H1 (cell line): ENCODE measurements around the gene ANKRD60. TPM values are rescaled to one million over a fixed set of nuclear protein-coding genes. Genes with fewer than 3 reads are reported as not detected.

Experiments used
- BRCA1 ChIP-seq: IDR thresholded peaks from 2 replicates; pipeline ENCODE4 v1.6.1; 2012; ENCODE audit warnings: low read depth, low read length, improper control_type of control experiment
- CBX5 ChIP-seq: fragments of 300-800, 300-1000 bp; sonication (generic); IDR thresholded peaks from 2 replicates; pipeline ENCODE4 v1.7.1; 2016; ENCODE audit warnings: antibody characterized with exemption, low read length, low read depth
- CEBPB ChIP-seq: IDR thresholded peaks from 2 replicates; pipeline ENCODE4 v1.6.1; 2012; ENCODE audit warnings: low read depth, low read length
- CTBP2 ChIP-seq: IDR thresholded peaks from 2 replicates; pipeline ENCODE4 v1.7.0; 2011; ENCODE audit warnings: borderline replicate concordance, mild to moderate bottlenecking, moderate library complexity, mixed read lengths, low read length; ENCODE audit not compliant: insufficient read depth, insufficient read length
- GTF2F1 ChIP-seq: IDR thresholded peaks from 2 replicates; pipeline ENCODE4 v1.6.1; 2012; ENCODE audit warnings: low read depth, low read length, improper control_type of control experiment, borderline replicate concordance
- HDAC2 ChIP-seq, 2 experiments: fragments of 300-600 bp in 1 of 2; sonication (generic) in 1 of 2; IDR thresholded peaks; 2 replicates each; pipeline ENCODE4 v1.6.1; 2011 to 2012; ENCODE audit warnings: low read depth in 2 of 2, low read length in 2 of 2, mild to moderate bottlenecking in 2 of 2, moderate library complexity in 2 of 2, borderline replicate concordance in 1 of 2, inconsistent platforms in 1 of 2
- HDAC6 ChIP-seq: IDR thresholded peaks from one replicate; pipeline ENCODE4 v1.7.1; 2012; ENCODE audit warnings: low read depth, mild to moderate bottlenecking, inconsistent platforms, low read length, moderate library complexity
- JUND ChIP-seq: IDR thresholded peaks from 2 replicates; pipeline ENCODE4 v1.6.1; 2011; ENCODE audit warnings: mild to moderate bottlenecking, improper control_type of control experiment, low read length
- KDM4A ChIP-seq: IDR thresholded peaks from one replicate; pipeline ENCODE4 v1.7.1; 2012; ENCODE audit warnings: low read depth, mild to moderate bottlenecking, moderate library complexity, low read length, inconsistent platforms; ENCODE audit not compliant: severe bottlenecking
- NANOG ChIP-seq: IDR thresholded peaks from 2 replicates; pipeline ENCODE4 v1.6.1; 2011; ENCODE audit warnings: low read length, low read depth, mild to moderate bottlenecking, inconsistent platforms; ENCODE audit not compliant: insufficient read depth, poor library complexity, severe bottlenecking
- NRF1 ChIP-seq: IDR thresholded peaks from 2 replicates; pipeline ENCODE4 v1.6.1; 2011; ENCODE audit warnings: mild to moderate bottlenecking, low read depth, low read length, improper control_type of control experiment
- RFX5 ChIP-seq: IDR thresholded peaks from 2 replicates; pipeline ENCODE4 v1.6.1; 2011; ENCODE audit warnings: low read depth, low read length, improper control_type of control experiment, borderline replicate concordance
- SIRT6 ChIP-seq: IDR thresholded peaks from one replicate; pipeline ENCODE4 v1.7.1; 2012; ENCODE audit warnings: low read length, inconsistent platforms
- SP2 ChIP-seq: IDR thresholded peaks from 2 replicates; pipeline ENCODE4 v1.6.1; 2012; ENCODE audit warnings: mild to moderate bottlenecking, low read length, inconsistent platforms
- SP4 ChIP-seq: IDR thresholded peaks from 2 replicates; pipeline ENCODE4 v1.6.1; 2012; ENCODE audit warnings: low read length, inconsistent platforms
- SRF ChIP-seq: IDR thresholded peaks from 2 replicates; pipeline ENCODE4 v1.6.1; 2011; ENCODE audit warnings: mild to moderate bottlenecking, low read depth, low read length, moderate library complexity
- polyA plus RNA-seq, 7 experiments: library from polyadenylated mRNA; depleted of rRNA in 3 of 7; stranded (reverse) in 5 of 7; unstranded in 2 of 7; fragments of >200 nt in 5 of 7; fragments of 200-250 nt in 2 of 7; gene quantifications; 1 replicate in 5 of 7; 2 replicates in 1 of 7; 4 replicates in 1 of 7; pipeline versions ENCODE4 v1.2.1 to v1.2.3, GENCODE V29; 2011 to 2013; ENCODE audit warnings: missing spikeins in 2 of 7, mixed read lengths in 2 of 7
- total RNA-seq: library from RNA; stranded (reverse); fragmentation: NEBNext Ultra II Directional; extraction: Animal tissue kit (Norgen Biotek cat#: 25700); gene quantifications from 2 replicates; pipeline ENCODE4 v1.2.1, GENCODE V29; 2021
- TF ChIP-seq, protein P1 (sequence below), 3 experiments: IDR thresholded peaks; 1 replicate in 2 of 3; 2 replicates in 1 of 3; pipeline versions ENCODE4 v1.5.1 to v1.6.1; 2011; ENCODE audit warnings: low read length in 3 of 3, mild to moderate bottlenecking in 3 of 3, inconsistent platforms in 2 of 3, low read depth in 1 of 3, moderate library complexity in 1 of 3; ENCODE audit not compliant: insufficient read depth in 1 of 3; ENCODE audit errors: control extremely low read depth in 1 of 3
- TF ChIP-seq, protein P2 (sequence below): IDR thresholded peaks from 2 replicates; pipeline ENCODE4 v1.6.1; 2012; ENCODE audit warnings: inconsistent platforms

Gene ANKRD60
- total and polyA plus RNA-seq, 2 of the 8 experiments (the other 6 are each of a cell fraction or from before 2014, with no cell fraction given) = not detected

DNA sequence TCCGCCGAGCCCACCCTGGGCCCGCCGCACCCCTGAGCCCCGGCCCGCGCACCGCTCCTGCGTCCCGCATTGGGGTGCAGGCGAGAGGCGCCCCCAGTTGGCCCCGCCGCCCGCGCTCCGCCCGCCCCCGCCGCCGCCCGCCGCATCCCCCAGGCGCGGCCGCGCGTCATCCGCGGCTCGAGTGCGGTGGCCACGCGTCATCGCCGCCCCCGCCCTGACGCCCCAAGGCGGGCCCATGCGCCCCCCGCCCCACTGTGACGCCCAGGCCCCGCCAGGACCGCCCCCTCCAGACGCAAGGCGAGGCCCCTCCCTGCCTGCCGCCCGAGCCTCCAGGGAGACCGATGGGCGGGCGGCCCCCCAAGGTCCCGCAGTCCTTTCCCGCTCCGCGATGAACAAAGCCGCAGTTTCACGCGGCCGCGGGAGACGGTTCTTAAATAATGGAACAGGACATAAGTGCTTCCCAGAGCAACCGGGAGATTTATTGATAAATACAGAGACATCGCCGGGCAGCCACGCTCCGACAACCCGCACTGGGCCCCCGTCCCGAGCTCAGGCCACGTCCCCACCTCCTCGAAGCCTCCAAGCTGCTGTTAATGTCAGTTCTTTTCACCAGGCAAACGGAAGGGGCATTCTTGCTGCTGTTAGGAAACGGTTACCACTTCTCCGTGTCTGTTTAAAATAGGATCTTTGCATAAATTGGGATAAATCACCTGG lies at the start of gene ANKRD60 (continued):
- TF ChIP-seq, protein P1, sequence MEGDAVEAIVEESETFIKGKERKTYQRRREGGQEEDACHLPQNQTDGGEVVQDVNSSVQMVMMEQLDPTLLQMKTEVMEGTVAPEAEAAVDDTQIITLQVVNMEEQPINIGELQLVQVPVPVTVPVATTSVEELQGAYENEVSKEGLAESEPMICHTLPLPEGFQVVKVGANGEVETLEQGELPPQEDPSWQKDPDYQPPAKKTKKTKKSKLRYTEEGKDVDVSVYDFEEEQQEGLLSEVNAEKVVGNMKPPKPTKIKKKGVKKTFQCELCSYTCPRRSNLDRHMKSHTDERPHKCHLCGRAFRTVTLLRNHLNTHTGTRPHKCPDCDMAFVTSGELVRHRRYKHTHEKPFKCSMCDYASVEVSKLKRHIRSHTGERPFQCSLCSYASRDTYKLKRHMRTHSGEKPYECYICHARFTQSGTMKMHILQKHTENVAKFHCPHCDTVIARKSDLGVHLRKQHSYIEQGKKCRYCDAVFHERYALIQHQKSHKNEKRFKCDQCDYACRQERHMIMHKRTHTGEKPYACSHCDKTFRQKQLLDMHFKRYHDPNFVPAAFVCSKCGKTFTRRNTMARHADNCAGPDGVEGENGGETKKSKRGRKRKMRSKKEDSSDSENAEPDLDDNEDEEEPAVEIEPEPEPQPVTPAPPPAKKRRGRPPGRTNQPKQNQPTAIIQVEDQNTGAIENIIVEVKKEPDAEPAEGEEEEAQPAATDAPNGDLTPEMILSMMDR (IDR thresholded peaks at IDR 0.05; ENCODE audit: control extremely low read depth in 1 of 3, insufficient read depth in 1 of 3, low read depth in 1 of 3, low read length in 3 of 3) = no peak
- no peak for TF ChIP-seq HDAC6
- no peak for TF ChIP-seq CBX5
- TF ChIP-seq CEBPB = no peak
- TF ChIP-seq RFX5 = no peak
- TF ChIP-seq SP4 = no peak
- TF ChIP-seq CTBP2 = no peak
- no peak for TF ChIP-seq NRF1
- no peak for TF ChIP-seq HDAC2 (IDR thresholded peaks at IDR 0.05; ENCODE audit: borderline replicate concordance in 1 of 2, low read depth in 2 of 2, low read length in 2 of 2)
- TF ChIP-seq SRF = no peak
- TF ChIP-seq KDM4A = peak; percentile 33
- TF ChIP-seq NANOG = no peak
- TF ChIP-seq GTF2F1 = no peak
- TF ChIP-seq, protein P2, sequence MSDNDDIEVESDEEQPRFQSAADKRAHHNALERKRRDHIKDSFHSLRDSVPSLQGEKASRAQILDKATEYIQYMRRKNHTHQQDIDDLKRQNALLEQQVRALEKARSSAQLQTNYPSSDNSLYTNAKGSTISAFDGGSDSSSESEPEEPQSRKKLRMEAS = no peak; the same call in 1 of the 2 replicates
- no peak for TF ChIP-seq SIRT6
- no peak for TF ChIP-seq SP2
- TF ChIP-seq JUND = no peak
- TF ChIP-seq BRCA1 = no peak
- TF ChIP-seq, all 59 proteins: peak for 10
